Subcutaneous abdominal adipose tissue (tissue), 5 donors: Measurements from ENCODE around the gene PHEX.

ENCODE experiments used
- H3K27ac ChIP-seq: one replicate; pipeline ENCODE4 v1.7.0; 2013; ENCODE audit warnings: low read depth, mild to moderate bottlenecking, inconsistent platforms, low read length, moderate library complexity
- H3K27me3 ChIP-seq, 5 donors: one replicate each; pipeline ENCODE4 v1.7.0; 2013; ENCODE audit warnings: low read length in 5 of 5, inconsistent platforms in 1 of 5; ENCODE audit not compliant: control insufficient read depth in 5 of 5, insufficient read depth in 4 of 5
- H3K36me3 ChIP-seq, 5 donors: one replicate each; pipeline ENCODE4 v1.7.0; 2013; ENCODE audit warnings: low read length in 5 of 5; ENCODE audit not compliant: control insufficient read depth in 5 of 5, insufficient read depth in 5 of 5
- H3K4me1 ChIP-seq, 5 donors: one replicate each; pipeline ENCODE4 v1.7.0; 2013; ENCODE audit warnings: low read length in 5 of 5, mild to moderate bottlenecking in 3 of 5, moderate library complexity in 1 of 5; ENCODE audit not compliant: control insufficient read depth in 5 of 5, insufficient read depth in 5 of 5
- H3K4me3 ChIP-seq, 5 donors: one replicate each; pipeline ENCODE4 v1.7.0; 2013; ENCODE audit warnings: low read length in 5 of 5, low read depth in 1 of 5
- H3K9ac ChIP-seq, 5 donors: one replicate each; pipeline ENCODE4 v1.7.0; 2013; ENCODE audit warnings: low read length in 5 of 5, mild to moderate bottlenecking in 4 of 5, moderate library complexity in 3 of 5
- H3K9me3 ChIP-seq, 5 donors: one replicate each; pipeline ENCODE4 v1.7.0; 2013; ENCODE audit warnings: low read length in 5 of 5; ENCODE audit not compliant: control insufficient read depth in 5 of 5
- donor health status: healthy.
- donor health status: healthy.
- donor health status: healthy.
- donor health status: healthy.
- donor health status: healthy.

The PHEX gene

DNA sequence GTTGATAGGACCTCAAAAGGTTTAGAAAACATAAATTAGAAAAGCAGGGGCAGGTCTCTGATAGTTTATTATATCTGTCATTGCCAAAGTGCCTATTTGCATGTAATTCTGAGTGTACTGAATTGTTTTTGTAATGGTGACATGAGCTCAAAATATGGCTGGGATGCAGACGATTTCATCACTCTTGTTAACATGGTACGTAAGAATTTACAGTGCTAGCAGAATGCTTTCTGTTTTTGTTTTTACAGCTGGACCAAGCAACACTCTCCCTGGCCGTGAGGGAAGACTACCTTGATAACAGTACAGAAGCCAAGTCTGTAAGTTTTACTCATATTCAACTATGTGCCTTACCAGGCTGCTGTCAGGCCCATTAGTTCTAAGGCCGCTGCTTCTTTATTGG is 58.1 kb downstream of the PHEX start:
- Histone ChIP-seq H3K9me3 (no peaks in the 10 kb centered on the region), H3K27me3 (peaks cover 0 to 5% (median 0%) of the 10 kb centered on the region in 5 donors), H3K4me1 (peaks cover 0 to 3% (median 0%) of the 10 kb centered on the region in 5 donors), H3K27ac (no peak overlapping the region), H3K9ac (no peak overlapping the region), H3K4me3 (no peak overlapping the region), H3K36me3 (no peaks in the 10 kb centered on the region)

DNA sequence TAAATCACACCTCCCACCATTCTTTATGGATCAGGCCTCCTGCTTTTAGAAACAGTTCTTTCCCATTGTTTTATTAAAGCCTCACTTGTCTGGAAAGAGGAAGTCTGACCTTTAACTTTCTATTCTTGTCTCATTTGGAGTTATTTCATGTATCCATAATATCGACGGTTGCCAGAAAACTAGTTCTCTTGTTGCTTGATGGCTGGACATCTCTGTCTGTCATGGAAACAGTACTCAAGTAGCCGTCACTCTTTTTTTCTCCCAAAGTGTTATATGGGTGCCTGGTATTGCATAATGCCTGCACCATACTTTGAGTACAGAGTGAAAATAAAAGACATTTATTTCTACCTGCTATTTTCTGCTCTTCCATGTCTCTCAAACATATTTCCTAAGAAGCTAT is 61.4 kb downstream of the PHEX start:
- Histone ChIP-seq H3K9ac (no peak overlapping the region), H3K9me3 (no peaks in the 10 kb centered on the region), H3K4me3 (no peak overlapping the region), H3K27me3 (peaks cover 0 to 12% (median 0%) of the 10 kb centered on the region in 5 donors), H3K4me1 (peaks cover 0 to 3% (median 0%) of the 10 kb centered on the region in 5 donors), H3K27ac (no peak overlapping the region), H3K36me3 (no peaks in the 10 kb centered on the region)

DNA sequence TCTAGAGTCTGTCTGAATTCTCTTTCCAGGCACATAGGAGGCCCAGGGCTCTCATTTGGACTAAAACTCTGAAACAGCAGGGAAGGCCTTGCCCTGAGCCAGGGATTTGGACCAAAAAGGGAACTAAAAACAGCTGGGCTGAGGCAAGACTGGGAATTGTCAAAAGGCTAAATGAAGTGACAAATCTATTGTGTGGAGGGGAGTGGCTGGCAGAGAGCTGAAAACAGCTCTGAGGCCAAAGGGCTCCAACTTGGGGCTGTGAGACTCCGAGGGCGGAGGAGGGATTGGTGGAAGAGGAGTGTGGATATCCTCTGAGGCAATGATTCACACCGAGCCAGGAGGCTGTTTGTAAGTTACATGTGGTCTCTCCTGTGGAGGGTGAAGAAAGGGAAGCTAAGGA is 63.2 kb downstream of the PHEX start:
- H3K9me3 ChIP-seq = no peaks in the 10 kb centered on the region

DNA sequence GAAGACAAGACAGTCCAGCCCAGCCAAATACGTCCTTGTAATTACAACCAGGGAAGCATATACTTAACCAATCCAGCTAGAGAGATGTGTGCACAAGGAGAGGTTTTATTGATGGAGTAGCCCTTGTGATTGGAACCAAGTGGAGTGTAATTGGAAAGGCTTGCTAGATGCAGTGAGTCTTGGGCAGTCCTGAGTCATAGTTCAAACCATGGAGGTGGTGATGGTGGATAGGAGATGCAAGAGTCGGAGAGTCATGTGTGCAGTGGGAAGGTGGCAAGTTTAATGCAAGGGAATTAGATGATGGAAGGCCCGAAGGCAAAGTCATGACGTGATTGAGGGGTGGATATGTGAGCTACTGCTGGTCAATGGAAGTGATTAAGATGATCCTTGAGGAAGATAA is 63.7 kb downstream of the PHEX start:
- no peak overlapping the region for H3K4me3 ChIP-seq
- peaks cover 0 to 12% (median 3%) of the 10 kb centered on the region in 5 donors for H3K27me3 ChIP-seq
- no peaks in the 10 kb centered on the region for H3K36me3 ChIP-seq
- no peak overlapping the region for H3K27ac ChIP-seq
- peaks cover 0 to 3% (median 0%) of the 10 kb centered on the region in 5 donors for H3K4me1 ChIP-seq
- H3K9me3 ChIP-seq = no peaks in the 10 kb centered on the region
- H3K9ac ChIP-seq = no peak overlapping the region

More for the DNA sequence above, 63.2 kb downstream of the PHEX start:
- Histone ChIP-seq H3K27ac (no peak overlapping the region), H3K36me3 (no peaks in the 10 kb centered on the region), H3K27me3 (peaks cover 0 to 12% (median 3%) of the 10 kb centered on the region in 5 donors), H3K4me1 (peaks cover 0 to 3% (median 0%) of the 10 kb centered on the region in 5 donors), H3K9ac (no peak overlapping the region), H3K4me3 (no peak overlapping the region)

DNA sequence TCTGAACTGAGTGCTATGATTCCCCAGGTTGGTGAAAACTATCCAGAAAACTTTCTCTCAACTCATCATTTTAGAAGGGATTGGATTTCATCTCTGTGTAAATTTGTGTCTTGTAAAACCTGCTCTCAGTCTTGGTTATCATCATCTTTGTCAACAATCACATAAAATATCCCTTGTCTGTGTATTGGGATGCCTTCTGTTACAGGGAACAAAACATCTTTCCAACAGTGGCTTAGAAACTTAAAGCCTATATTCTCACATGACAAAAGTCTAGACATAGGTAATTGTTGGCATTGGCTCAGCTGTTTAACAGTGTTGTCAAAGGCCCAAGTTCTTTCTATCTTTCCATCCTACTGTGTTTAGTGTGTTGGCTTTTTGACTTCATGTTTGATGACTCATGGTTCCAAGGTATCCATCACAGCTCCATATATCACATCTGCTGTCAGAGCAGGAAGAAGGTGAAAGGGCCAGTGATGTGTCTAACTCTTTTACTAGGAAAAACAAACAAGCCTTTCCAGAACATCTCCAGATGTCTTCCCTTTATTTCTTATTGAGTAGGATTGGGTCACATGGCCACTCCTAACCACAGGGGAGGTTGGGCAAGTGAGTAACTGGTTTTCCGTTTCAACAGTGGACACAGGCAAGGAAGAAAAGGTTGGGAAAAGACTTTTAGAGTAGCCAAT is 65.0 kb downstream of the PHEX start:
- Histone ChIP-seq H3K4me3 (no peak overlapping the region), H3K27ac (no peak overlapping the region), H3K9ac (no peak overlapping the region), H3K27me3 (peaks cover 0 to 6% (median 3%) of the 10 kb centered on the region in 5 donors), H3K9me3 (no peaks in the 10 kb centered on the region), H3K36me3 (no peaks in the 10 kb centered on the region), H3K4me1 (peaks cover 0 to 3% (median 0%) of the 10 kb centered on the region in 5 donors)

DNA sequence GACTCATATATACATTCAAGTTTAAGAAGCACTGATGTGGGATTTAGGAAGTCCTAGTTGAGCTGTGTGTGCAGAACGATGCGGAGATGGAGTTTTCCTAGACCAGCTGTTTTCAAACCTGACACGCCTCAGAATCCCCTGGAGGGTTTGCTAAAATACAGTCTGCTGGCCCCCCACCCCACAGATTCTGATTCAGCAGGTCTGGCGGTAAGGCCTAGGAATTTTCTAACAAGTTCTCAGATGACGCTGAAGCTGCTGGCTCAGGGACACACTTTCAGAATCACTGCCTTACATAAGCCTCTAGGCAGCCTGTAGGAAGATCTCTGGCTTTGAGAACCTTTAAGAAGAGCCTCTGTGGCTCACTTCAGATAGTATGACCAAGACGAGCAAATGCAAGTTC is 73.1 kb downstream of the PHEX start:
- peaks cover 0 to 6% (median 0%) of the 10 kb centered on the region in 5 donors for H3K9me3 ChIP-seq
- no peak overlapping the region for H3K4me3 ChIP-seq
- H3K9ac ChIP-seq = no peak overlapping the region
- H3K27me3 ChIP-seq = peaks cover 0 to 7% (median 4%) of the 10 kb centered on the region in 5 donors
- H3K4me1 ChIP-seq = no peaks in the 10 kb centered on the region
- no peak overlapping the region for H3K27ac ChIP-seq
- no peaks in the 10 kb centered on the region for H3K36me3 ChIP-seq

DNA sequence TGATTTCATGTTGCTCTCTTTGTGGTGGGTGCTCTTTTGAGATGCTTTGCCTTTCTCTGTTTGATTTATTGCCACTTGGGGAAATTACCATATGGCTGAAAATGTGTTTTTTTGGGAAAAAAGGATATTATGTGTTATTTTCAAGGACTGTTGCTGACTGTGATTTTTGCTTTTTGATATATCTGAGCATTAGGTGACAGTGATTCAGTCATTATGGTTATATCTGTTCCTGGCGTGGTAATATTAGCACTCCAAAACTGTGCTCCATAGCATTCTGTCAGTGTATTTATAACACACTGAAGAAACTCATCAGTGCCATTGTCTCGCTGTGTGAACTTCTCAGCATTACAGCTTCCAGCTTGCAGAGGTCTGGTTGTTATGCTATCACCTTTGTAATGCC is 73.8 kb downstream of the PHEX start:
- no peaks in the 10 kb centered on the region for H3K4me1 ChIP-seq
- H3K27me3 ChIP-seq = peaks cover 0 to 7% (median 7%) of the 10 kb centered on the region in 5 donors
- H3K4me3 ChIP-seq = no peak overlapping the region
- no peak overlapping the region for H3K9ac ChIP-seq
- H3K9me3 ChIP-seq = peaks cover 0 to 6% (median 0%) of the 10 kb centered on the region in 5 donors
- H3K36me3 ChIP-seq = no peaks in the 10 kb centered on the region
- H3K27ac ChIP-seq = no peak overlapping the region

DNA sequence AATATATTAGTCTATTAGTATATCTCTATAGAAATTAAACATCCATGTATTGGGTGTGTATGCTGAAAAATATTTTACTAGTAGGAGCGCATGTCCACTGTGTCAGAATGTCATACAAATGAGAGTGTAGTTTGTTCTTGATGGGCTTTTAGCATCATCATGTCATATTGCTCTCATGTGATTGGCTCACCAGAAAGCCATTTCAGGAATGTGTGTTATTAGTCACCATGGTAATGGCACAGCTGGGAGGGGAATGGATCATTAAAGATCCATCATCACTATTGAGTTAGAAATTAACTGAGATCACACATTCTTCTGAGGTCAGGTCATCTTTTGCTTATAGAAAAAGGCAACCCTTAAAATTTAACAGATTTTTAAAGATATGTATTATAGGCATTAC is 77.3 kb downstream of the PHEX start:
- no peaks in the 10 kb centered on the region for H3K4me1 ChIP-seq
- no peak overlapping the region for H3K27ac ChIP-seq
- no peak overlapping the region for H3K4me3 ChIP-seq
- no peak overlapping the region for H3K9ac ChIP-seq
- H3K36me3 ChIP-seq = no peaks in the 10 kb centered on the region
- H3K27me3 ChIP-seq = peaks cover 0 to 7% (median 0%) of the 10 kb centered on the region in 5 donors
- peaks cover 0 to under 1% (median 0%) of the 10 kb centered on the region in 5 donors for H3K9me3 ChIP-seq

DNA sequence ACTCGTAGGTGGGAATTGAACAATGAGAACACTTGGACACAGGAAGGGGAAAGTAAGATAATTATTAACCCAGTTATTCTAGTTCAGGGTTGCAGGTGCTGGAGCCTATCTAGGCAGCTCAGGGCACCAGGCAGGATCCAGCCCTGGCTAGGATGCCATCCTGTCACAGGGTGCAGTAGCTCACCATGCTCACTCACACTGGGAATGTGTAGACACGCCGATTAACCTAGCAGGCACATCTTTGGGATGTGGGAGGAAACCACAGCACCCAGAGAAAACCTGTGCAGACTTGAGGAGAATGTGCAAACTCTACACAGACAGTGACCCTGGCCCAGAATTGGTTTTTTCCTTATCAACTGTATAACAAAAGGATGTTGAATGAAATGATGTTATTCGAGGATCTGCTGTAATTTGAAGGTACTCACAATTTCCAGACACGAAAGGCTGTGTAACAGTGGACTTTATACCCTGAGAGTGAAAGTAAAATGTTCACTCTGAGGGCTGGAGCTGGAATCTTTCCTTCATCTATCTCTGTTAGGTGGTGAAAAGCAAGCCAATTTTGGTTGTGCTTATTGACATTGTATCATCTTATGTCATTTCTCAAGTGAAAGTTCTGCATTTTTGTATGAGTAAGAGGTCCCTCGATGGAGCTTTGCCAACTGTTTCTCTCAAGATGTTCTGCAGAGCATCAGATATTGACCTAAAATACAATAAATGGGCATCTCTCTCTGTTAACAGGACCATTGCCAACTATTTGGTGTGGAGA is 78.8 kb downstream of the PHEX start:
- Histone ChIP-seq H3K27me3 (peaks cover 0 to 7% (median 0%) of the 10 kb centered on the region in 5 donors), H3K36me3 (no peaks in the 10 kb centered on the region), H3K4me1 (no peaks in the 10 kb centered on the region), H3K27ac (no peak overlapping the region), H3K4me3 (no peak overlapping the region), H3K9ac (no peak overlapping the region), H3K9me3 (no peaks in the 10 kb centered on the region)
